ENCODE results near the gene LMTK3. TPM values are rescaled to one million over a fixed set of nuclear protein-coding genes. Genes with fewer than 3 reads are reported as not detected.

Gene LMTK3
- total RNA-seq, 1 donor from 2014 or later, result 2.0 TPM

DNA sequence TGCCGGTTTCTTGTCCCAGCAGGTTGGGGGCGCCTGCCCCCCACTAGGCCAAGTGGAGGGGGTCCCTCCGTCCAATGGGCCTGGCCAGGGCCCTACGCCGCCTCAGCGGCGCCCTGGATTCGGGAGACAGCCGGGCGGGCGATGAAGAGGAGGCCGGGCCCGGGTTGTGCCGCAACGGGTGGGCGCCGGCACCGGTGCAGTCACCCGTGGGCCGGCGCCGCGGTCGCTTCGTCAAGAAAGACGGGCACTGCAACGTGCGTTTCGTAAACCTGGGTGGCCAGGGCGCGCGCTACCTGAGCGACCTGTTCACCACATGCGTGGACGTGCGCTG lies 50.0 kb downstream of the LMTK3 start:
- Mint-ChIP-seq H3K27me3 (ENCODE audit: insufficient read depth) (no peaks in the 10 kb centered on the region), H3K4me1 (ENCODE audit: low read depth) (no peaks in the 10 kb centered on the region), H3K4me3 (no peak overlapping the region), H3K36me3 (ENCODE audit: low read depth) (peaks cover 8% of the 10 kb centered on the region), H3K27ac (no peak overlapping the region), H3K9me3 (no peaks in the 10 kb centered on the region)
- intact Hi-C loops (cut with micrococcal nuclease), result no loop called here
- no peak for DNase-seq (ENCODE audit: low spot score)

DNA sequence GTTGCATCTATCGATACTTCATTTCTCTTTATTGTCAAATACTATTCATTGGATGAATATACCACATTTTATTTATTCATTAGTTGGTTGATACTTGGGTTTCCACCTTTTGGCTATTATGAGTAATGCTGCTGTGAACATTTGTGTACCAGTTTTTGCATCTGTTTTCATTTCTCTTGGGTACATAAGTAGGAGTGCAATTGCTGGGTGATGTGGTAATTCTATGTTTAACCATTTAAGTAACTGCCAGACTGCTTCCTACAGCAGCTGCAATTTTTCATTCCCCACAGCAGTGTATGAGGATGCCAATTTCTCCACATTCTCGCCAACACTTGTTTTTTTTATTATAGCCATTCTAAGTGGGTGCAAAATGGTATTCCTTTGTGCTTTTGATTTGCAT lies 53.6 kb downstream of the LMTK3 start:
- intact Hi-C loops (cut with micrococcal nuclease), result no loop called here

GRCh38 chr19:48456864-48457263 lies 54.8 kb downstream of the LMTK3 start:
- Mint-ChIP-seq H3K4me1 (ENCODE audit: low read depth) (peaks cover 7% of the 10 kb centered on the region), H3K27me3 (ENCODE audit: insufficient read depth) (no peaks in the 10 kb centered on the region), H3K9me3 (no peaks in the 10 kb centered on the region), H3K27ac (no peak overlapping the region), H3K4me3 (no peak overlapping the region), H3K36me3 (ENCODE audit: low read depth) (peaks cover 16% of the 10 kb centered on the region)
- DNase-seq (ENCODE audit: low spot score), result no peak
- intact Hi-C loops (cut with micrococcal nuclease), result no loop called here

More for the DNA sequence above, 53.6 kb downstream of the LMTK3 start:
- no peak overlapping the region for H3K27ac Mint-ChIP-seq
- no peaks in the 10 kb centered on the region for H3K9me3 Mint-ChIP-seq
- peaks cover 7% of the 10 kb centered on the region for H3K4me1 Mint-ChIP-seq (ENCODE audit: low read depth)
- no peak for DNase-seq (ENCODE audit: low spot score)
- H3K36me3 Mint-ChIP-seq (ENCODE audit: low read depth), result peaks cover 13% of the 10 kb centered on the region
- no peaks in the 10 kb centered on the region for H3K27me3 Mint-ChIP-seq (ENCODE audit: insufficient read depth)
- H3K4me3 Mint-ChIP-seq, result no peak overlapping the region

GRCh38 chr19:48455908-48456562 lies 55.6 kb downstream of the LMTK3 start:
- peaks cover 19% of the 10 kb centered on the region for H3K36me3 Mint-ChIP-seq (ENCODE audit: low read depth)
- no peaks in the 10 kb centered on the region for H3K27me3 Mint-ChIP-seq (ENCODE audit: insufficient read depth)
- H3K4me1 Mint-ChIP-seq (ENCODE audit: low read depth), result peaks cover 7% of the 10 kb centered on the region
- no peak for DNase-seq (ENCODE audit: low spot score)
- intact Hi-C loops (cut with micrococcal nuclease), result no loop called here
- no peaks in the 10 kb centered on the region for H3K9me3 Mint-ChIP-seq
- no peak overlapping the region for H3K4me3 Mint-ChIP-seq
- no peak overlapping the region for H3K27ac Mint-ChIP-seq

GRCh38 chr19:48455171-48455907 lies 56.3 kb downstream of the LMTK3 start, which contains the start of gene KCNJ14:
KCNJ14 (plus strand) TSS chr19:48455574; CDS start chr19:48461725, 6,151 bp downstream.
- Mint-ChIP-seq H3K4me3 (no peak within 1 kb of the TSS), H3K27ac (peak within 1 kb of the TSS; percentile 64), H3K4me1 (ENCODE audit: low read depth) (peaks cover 7% of the 10 kb centered on the region), H3K27me3 (ENCODE audit: insufficient read depth) (no peaks in the 10 kb centered on the region), H3K36me3 (ENCODE audit: low read depth) (peaks cover 17% of the 10 kb centered on the region), H3K9me3 (no peaks in the 10 kb centered on the region)
- intact Hi-C loops (cut with micrococcal nuclease), result no loop called here
- DNase-seq (ENCODE audit: low spot score), result no peak

DNA sequence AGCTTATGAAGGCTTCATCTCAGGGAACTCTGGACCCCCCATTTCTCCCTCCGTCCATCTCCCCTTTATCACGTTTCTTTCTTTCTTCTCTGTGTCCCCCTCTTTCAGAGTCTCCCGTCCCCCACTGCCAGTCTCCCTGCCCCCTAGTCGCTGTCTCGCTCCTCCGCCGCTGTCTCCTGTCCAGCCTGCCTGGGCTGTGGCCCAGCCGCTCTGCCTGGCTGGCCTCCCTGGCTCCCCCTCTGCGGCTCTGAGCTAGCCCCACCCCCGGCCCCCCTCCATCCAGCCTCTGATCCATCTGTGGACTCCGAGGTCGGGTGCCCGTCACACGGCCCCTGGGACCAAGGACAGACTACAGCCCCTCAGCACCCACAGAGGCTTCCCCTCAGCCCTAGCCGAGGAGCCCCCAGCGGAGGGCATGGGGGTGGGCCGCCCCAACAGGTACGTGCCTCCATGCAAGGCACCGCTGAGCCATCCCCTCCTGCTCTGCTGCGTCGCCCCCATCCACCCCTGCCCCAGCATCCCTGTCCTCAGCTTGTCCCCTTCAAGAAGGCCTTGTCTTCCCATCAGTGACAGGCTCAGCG lies 57.4 kb downstream of the LMTK3 start:
- no peak overlapping the region for H3K27ac Mint-ChIP-seq
- H3K4me1 Mint-ChIP-seq (ENCODE audit: low read depth), result peaks cover 7% of the 10 kb centered on the region
- H3K9me3 Mint-ChIP-seq, result no peaks in the 10 kb centered on the region
- DNase-seq (ENCODE audit: low spot score), result no peak
- H3K27me3 Mint-ChIP-seq (ENCODE audit: insufficient read depth), result no peaks in the 10 kb centered on the region
- intact Hi-C loops (cut with micrococcal nuclease), result no loop called here
- H3K4me3 Mint-ChIP-seq, result no peak overlapping the region
- peaks cover 21% of the 10 kb centered on the region for H3K36me3 Mint-ChIP-seq (ENCODE audit: low read depth)

- intact Hi-C loops (cut with micrococcal nuclease), result no loop called here
- H3K9me3 Mint-ChIP-seq, result no peaks in the 10 kb centered on the region
- H3K36me3 Mint-ChIP-seq (ENCODE audit: low read depth), result peaks cover 32% of the 10 kb centered on the region
- H3K27ac Mint-ChIP-seq, result no peak overlapping the region
- no peak overlapping the region for H3K4me3 Mint-ChIP-seq
- no peaks in the 10 kb centered on the region for H3K27me3 Mint-ChIP-seq (ENCODE audit: insufficient read depth)
- no peak for DNase-seq (ENCODE audit: low spot score)
- H3K4me1 Mint-ChIP-seq (ENCODE audit: low read depth), result peaks cover 13% of the 10 kb centered on the region
Measured at GRCh38 chr19:48452289-48453190, 59.1 kb downstream of the LMTK3 start.

GRCh38 chr19:48451624-48452023 lies 60.0 kb downstream of the LMTK3 start:
- H3K27me3 Mint-ChIP-seq (ENCODE audit: insufficient read depth), result no peaks in the 10 kb centered on the region

GRCh38 chr19:48450863-48451262 lies 60.8 kb downstream of the LMTK3 start:
- peaks cover 13% of the 10 kb centered on the region for H3K4me1 Mint-ChIP-seq (ENCODE audit: low read depth)

More at GRCh38 chr19:48451624-48452023, 60.0 kb downstream of the LMTK3 start:
- H3K9me3 Mint-ChIP-seq, result no peaks in the 10 kb centered on the region
- H3K36me3 Mint-ChIP-seq (ENCODE audit: low read depth), result peaks cover 32% of the 10 kb centered on the region
- intact Hi-C loops (cut with micrococcal nuclease), result no loop called here
- DNase-seq (ENCODE audit: low spot score), result no peak
- peaks cover 13% of the 10 kb centered on the region for H3K4me1 Mint-ChIP-seq (ENCODE audit: low read depth)
- no peak overlapping the region for H3K27ac Mint-ChIP-seq
- no peak overlapping the region for H3K4me3 Mint-ChIP-seq

DNA sequence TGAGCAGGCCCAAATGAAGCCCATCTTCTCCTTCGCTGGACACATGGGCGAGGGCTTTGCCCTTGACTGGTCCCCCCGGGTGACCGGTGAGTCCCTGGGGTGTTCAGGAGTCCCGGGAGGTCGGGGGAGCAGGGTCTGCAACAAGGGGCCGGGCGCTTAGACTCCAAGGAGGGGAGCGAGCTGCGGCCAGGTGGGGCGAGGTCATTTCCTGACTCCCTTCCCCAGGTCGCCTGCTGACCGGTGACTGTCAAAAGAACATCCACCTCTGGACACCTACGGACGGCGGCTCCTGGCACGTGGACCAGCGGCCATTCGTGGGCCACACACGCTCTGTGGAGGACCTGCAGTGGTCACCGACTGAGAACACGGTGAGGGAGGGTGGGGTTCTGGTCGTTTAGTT lies 61.2 kb downstream of the LMTK3 start:
- H3K4me3 Mint-ChIP-seq, result no peak overlapping the region
- no peak overlapping the region for H3K27ac Mint-ChIP-seq
- H3K4me1 Mint-ChIP-seq (ENCODE audit: low read depth), result peaks cover 13% of the 10 kb centered on the region
- DNase-seq (ENCODE audit: low spot score), result no peak
- intact Hi-C loops (cut with micrococcal nuclease), result no loop called here
- H3K27me3 Mint-ChIP-seq (ENCODE audit: insufficient read depth), result no peaks in the 10 kb centered on the region
- peaks cover 34% of the 10 kb centered on the region for H3K36me3 Mint-ChIP-seq (ENCODE audit: low read depth)
- no peaks in the 10 kb centered on the region for H3K9me3 Mint-ChIP-seq

More at GRCh38 chr19:48450863-48451262, 60.8 kb downstream of the LMTK3 start:
- Mint-ChIP-seq H3K4me3 (no peak overlapping the region), H3K9me3 (no peaks in the 10 kb centered on the region), H3K36me3 (ENCODE audit: low read depth) (peaks cover 34% of the 10 kb centered on the region), H3K27me3 (ENCODE audit: insufficient read depth) (no peaks in the 10 kb centered on the region), H3K27ac (no peak overlapping the region)
- intact Hi-C loops (cut with micrococcal nuclease), result no loop called here
- no peak for DNase-seq (ENCODE audit: low spot score)

DNA sequence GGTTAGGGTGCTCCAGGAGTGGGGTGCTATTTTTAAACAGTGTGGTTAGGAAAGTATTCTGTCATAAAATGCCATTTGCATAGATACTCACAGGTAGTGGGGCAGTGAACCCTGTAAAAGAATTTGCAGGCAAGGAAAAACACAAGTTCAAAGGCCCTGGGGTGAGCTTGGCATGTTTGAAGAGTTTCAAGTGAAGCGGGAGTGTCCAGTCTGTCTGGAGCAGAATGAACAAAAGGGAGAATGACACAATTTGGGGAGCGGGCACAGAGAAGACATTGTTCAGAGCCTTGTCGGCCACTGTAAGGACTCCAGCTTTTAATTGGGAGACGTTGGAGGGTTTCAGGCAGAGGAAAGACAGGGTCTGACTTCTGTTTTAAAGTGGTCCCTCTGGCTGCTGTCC lies 63.1 kb downstream of the LMTK3 start:
- Mint-ChIP-seq H3K27me3 (ENCODE audit: insufficient read depth) (peaks cover 11% of the 10 kb centered on the region), H3K27ac (no peak overlapping the region), H3K36me3 (ENCODE audit: low read depth) (peaks cover 27% of the 10 kb centered on the region), H3K4me1 (ENCODE audit: low read depth) (peaks cover 19% of the 10 kb centered on the region), H3K9me3 (no peaks in the 10 kb centered on the region), H3K4me3 (peak overlapping the region; percentile 92)
- intact Hi-C loops (cut with micrococcal nuclease), result loop anchor here (5.0 kb wide), 1 partner anchor 191 kb away; the partner anchor contains the start of gene CARD8
- no peak for DNase-seq (ENCODE audit: low spot score)

GRCh38 chr19:48446579-48446978 lies 65.1 kb downstream of the LMTK3 start:
- no peak for DNase-seq (ENCODE audit: low spot score)
- Mint-ChIP-seq H3K27ac (peak overlapping the region; percentile 90), H3K4me3 (peak overlapping the region; percentile 92), H3K4me1 (ENCODE audit: low read depth) (peaks cover 19% of the 10 kb centered on the region), H3K27me3 (ENCODE audit: insufficient read depth) (peaks cover 19% of the 10 kb centered on the region), H3K9me3 (no peaks in the 10 kb centered on the region), H3K36me3 (ENCODE audit: low read depth) (peaks cover 25% of the 10 kb centered on the region)
- intact Hi-C loops (cut with micrococcal nuclease), result loop anchor here (5.0 kb wide), 1 partner anchor 189 kb away; the partner anchor contains the start of gene CARD8
